Left renal pelvis (tissue), 4 donors: ENCODE data around the gene NEK6. TPM values are rescaled to one million over a fixed set of nuclear protein-coding genes. Genes with fewer than 3 reads are reported as not detected.

ENCODE experiments used
- DNase-seq, 4 donors: peaks; one replicate each; pipeline ENCODE4 v3.0.0-alpha.2; 2013; ENCODE audit warnings: low read depth in 4 of 4, low spot score in 3 of 4
- polyA plus RNA-seq, 4 donors: library from polyadenylated mRNA; unstranded; fragments of 120-200 nt; gene quantifications; one replicate each; pipeline ENCODE4 v1.2.1, GENCODE V29; 2013; ENCODE audit not compliant: insufficient read length in 4 of 4

The NEK6 gene
- polyA plus RNA-seq, 4 donors = 26.6 to 65.1 (median 28.6) TPM

- no peak for DNase-seq
These were observed 105.8 kb downstream of the NEK6 start for GRCh38 chr9:124363326-124364096.

DNA sequence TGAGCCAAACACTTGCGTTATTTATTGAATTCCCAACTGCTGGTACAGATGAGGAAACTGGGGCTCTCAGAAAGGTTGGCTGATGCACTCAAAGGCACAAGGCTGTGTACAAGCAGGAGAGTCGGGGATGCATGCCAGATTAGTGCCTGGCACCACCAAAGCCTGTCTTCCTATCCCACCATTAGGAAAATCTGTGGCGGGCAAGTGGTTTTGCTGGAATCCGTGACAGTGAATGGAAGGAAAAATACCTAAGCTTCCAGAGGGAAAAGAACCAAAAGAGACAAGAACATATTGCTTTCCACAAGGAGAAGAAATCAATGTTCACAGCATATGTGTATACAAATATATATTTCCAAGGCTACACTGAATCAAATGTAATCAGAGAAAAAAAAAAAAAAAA lies 106.4 kb downstream of the NEK6 start:
- no peak for DNase-seq

DNA sequence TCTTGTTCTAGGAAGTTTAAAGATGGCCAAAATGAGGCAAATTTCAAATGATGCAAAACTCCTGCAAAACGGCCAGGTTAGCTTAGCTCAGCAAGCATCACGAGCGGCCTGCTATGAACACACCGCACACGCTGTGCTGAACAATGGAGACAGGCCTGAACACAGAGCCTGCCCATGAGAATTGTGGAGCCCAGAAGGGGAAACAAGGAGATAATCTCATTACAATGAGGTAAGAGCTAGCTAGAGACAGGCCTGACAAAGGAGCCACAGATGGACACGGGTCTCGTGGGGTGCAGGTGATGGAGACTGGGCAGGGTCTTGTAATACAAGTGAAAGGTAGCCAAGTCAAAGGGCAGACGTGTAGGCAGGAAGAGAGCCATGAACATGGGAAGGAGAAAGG lies 107.3 kb downstream of the NEK6 start:
- DNase-seq = no peak

GRCh38 chr9:124366476-124367220 lies 108.9 kb downstream of the NEK6 start:
- DNase-seq = no peak

- no peak for DNase-seq
These were observed 110.9 kb downstream of the NEK6 start for GRCh38 chr9:124368692-124369091.

DNA sequence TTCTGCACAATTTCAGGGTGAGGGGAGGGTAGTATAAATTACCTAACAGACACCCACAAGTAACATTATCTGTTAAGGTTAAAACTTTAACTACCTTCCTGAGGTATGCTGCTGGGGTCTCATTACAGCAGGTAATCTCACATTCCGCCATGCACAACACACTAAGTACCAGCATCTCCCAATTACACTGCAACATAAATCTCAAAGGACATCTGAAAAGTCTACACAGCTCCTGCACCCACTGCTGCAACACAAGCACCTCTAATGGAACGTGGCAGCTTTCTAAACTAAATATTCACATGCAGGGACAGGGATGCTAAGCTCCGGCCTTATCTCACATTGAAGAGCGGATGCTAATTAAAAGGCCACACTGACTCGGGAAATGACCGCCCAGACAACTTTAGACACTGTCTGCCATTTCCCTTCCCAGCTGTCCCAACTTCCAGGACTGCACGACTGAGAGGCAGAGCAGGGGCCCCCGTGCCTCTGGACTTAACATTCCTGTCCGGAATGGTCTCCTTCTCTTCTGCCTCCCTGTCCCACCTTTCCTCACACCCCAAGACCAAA lies 111.6 kb downstream of the NEK6 start:
- no peak for DNase-seq

DNA sequence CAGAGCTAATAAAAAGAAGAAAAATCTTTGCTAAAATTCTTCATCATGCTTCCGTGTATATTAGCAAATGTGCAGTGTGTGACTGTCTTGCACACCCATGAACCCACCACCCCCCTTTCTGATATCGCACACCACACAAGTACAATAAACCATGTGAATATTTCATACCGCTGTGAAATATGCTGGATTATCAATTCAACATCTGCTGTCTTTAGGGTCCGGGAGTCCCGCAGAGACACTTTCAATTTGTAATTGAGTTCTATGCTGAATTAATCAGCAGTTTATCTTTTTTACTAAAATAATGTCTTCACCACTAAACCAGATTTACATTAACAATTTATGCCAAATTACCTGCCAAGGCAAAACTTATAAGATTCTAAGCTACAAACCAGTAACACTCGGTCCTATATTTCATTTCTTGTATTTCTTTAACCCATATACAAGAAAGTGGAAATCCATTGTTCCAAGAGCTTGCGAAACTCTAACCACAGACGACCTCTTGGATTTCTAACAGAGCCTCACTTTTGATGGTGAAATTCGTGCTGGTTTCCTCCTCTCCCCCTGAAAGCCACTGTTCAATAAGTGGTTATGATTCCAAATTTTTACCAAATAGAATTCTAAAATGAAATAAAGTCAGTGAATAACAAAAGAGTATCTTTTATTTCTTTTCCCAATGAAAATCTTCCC lies 113.3 kb downstream of the NEK6 start:
- DNase-seq = no peak

DNA sequence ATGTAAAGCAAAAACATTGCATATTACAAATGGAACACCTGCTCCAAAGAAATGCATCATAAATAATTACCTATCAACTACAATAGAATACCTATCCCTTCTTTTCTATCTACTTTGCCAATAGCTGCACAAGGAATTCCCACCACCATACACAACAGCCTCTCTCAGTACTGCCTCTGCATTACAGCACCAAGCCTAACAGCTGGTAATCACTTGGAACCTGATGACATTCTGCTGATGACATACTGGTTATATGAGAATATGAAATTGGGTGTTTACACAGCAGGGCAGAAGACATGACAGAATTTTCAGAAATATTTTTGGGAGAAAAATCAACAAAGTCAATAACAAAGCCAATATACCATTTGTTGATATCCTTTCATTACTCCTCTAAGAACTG lies 114.3 kb downstream of the NEK6 start:
- no peak for DNase-seq

DNA sequence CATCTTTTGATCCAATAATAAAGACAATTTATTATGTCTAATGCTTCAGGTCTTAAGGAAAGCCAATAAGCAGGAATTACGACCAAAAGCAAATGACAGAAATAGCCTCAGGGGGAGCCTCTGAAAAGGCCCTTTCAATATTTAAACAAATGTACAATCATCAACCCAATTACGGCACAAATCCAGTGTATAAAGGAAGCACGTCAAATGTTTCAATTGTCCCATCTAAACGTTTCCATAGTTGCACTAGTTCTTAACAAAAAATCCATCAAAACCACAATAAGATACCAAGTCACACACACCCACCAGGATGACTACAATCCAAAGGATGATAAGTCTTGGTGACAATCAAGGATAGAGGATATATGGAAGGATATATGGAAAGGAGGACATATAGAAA lies 115.6 kb downstream of the NEK6 start:
- DNase-seq = no peak

DNA sequence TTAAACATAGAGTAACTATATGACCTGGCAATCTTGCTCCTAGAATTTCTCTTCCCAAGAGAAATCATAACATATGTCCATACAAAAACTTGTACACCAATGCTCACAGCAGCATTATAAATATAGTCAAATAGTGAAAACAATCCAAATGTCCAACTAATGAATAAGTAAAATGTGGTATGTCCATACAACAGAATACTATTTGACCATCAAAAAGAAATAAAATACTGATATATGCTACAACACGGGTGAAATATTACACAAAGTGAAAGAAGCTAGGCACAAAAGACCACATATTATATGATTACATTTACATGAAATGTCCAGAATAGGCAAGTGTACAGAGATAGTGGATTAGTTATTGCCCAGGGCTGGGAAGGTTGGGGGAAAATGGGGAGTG lies 116.1 kb downstream of the NEK6 start:
- no peak for DNase-seq

- no peak for DNase-seq
These were observed 118.0 kb downstream of the NEK6 start for GRCh38 chr9:124375726-124376125.

- no peak for DNase-seq
These were observed 118.6 kb downstream of the NEK6 start for GRCh38 chr9:124376329-124376728.

DNA sequence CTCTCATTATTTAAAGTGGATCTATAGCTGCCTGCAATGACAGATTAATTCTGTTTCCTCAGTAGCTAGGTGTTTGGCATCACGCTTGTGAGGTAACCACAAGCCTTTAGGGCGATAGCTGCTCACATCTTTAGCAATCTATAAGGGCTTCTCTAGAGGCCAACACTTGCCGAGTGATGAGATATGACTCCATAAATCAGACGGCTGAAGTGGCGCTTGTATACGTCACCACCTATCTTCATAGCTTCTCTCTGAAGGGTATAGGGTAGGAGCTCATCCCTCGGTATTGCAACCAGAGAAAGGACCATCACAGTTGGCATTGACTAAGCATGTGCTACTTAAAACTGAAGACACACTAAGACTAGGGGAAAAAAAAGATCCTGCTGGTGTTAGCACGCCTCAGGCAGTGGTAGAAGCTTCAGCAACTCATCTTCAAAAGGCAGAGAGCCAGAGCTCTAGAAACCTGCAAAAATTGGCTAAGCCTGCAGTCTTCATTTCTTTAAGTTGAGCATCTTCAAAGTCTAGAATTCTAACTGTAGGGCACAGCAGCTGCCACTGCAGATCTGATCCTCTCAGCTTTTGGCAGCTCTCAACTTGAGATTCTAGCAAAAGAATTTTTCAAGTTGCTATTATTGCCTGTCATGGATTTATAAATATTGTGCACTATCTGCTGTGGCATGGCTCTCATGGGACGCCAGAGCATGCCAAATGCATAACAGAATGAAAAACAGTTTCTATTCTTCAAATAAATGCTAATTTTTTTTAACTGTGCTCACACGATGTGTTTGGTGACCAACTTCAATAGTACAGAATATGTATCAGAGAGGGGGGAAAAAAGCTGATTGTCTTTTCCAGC lies 120.0 kb downstream of the NEK6 start:
- no peak for DNase-seq

DNA sequence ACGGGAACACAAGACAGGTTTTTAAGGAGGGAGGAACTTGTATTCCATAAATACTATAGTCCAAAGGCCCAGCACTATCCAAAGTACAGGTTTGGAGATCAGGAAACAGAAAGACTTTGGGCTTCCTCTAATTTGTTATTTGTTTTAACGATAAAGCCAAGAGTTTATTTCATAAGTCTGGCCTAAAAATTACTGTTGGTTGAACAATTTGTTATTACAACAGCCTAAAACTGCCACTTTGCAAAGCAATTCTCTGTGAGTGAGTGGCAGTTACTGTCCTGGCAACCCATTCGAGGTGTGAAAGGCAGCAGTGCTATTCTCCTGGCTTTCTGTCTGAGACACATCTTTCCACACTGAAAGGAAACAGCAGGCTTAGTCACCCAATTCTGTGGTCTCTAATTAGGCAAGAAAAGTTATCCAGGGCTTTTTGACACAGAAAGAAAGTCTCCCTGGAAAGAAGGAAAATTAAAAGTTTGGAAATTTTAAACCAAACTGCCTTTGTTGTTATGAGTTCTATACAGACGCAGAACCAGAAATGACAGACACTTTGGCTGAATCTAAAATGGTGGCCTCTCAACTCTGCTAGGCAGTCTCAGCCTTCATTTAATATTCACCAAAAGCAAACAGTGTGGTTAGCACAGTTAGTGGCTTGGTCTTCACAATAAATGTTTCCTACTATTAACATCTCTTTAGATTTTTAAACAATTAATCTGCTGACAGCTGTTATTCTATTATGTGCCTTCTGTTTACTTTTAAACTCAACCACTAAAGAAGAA lies 123.6 kb downstream of the NEK6 start:
- no peak for DNase-seq

DNA sequence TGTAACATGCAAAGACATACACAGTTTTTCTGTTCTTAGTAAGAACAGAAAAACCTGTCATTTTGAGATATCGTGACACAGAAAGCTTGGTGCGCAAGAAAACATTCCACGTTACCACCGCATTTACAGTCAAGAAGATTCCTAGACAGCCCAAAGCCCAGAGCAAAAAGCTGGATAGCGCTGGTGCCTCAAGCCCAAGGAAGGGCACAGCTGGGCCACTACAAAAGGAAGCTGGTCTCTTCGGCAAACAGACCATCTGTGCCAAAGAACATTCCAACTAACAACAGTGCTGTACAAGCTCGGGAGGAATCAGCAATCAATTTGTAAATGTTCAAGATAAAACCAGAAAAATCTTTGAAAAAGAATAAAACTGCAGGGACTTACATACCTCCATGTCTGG lies 126.5 kb downstream of the NEK6 start:
- no peak for DNase-seq

GRCh38 chr9:124384846-124385245 lies 127.1 kb downstream of the NEK6 start:
- DNase-seq = no peak

GRCh38 chr9:124385623-124386022 lies 127.9 kb downstream of the NEK6 start:
- no peak for DNase-seq

- no peak for DNase-seq
These were observed 128.5 kb downstream of the NEK6 start for GRCh38 chr9:124386201-124386600.

DNA sequence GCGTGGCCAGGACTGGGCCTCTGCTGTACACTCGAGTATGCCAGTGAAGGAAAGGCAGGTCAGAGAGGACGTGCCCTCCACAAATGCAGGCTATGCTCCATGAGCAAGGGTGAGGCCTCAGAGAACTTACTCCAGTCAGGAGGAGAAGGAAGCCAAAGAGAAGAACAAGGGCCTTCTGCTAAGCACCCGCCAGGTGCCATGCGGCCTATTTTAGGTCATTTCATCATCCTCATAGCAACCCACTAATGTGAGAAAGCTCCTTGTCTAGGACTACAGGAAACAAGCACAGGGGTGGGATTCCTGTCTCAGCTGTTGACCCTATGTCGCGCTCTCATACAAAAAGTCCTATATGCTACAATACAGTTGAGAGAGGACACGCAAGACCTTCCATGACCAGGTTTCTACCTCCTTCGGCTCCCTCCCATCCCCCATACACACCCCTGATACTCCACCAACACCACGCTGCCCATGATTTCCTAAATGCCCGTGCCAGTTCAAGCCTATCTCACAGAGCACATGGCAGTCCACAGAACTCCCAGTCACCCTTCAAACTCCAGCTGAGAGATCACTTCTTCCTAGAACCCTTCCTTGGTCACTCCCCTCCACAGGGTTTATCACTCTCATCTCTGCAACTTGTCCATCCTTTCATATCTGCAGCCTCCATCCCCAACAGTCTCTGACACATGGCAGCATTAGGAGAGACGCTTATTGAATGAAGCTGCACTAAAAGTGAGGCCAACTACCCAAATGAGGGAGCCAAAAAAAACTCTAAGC lies 130.7 kb downstream of the NEK6 start:
- no peak for DNase-seq
